Activated effector memory CD4-positive, alpha-beta T cell treated with Interleukin-2 at 50 U/mL for 16 hours (primary cell): Measurements from ENCODE around the gene TMEM209.
"Not testable (repeated sequence)": the region's sequence is repeated elsewhere in the genome, so short reads cannot be mapped to it uniquely, and the experiment has no call there.

ENCODE experiments used
- DNase-seq: peaks from one replicate; pipeline ENCODE4 v3.0.0-alpha.2; 2020

Gene TMEM209

DNA sequence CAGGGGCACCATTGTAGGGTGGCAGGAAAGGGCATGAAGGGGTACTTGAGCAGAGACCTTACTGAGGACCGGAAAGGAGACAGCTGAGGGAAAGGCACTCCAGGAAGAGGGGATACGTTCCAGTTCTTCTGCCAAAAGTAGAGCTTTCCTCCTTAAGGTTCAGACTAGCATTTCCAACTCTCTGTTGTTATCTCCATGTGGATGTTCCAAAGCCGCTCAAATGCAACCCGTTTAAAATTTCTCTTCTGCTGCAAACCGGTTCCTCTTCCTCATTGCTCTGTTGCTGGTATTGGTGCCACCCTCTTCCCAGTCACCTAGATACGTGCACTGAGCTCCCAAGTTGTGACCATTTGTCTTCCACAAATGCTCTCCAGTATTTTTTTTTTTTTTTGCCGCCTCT lies 47.5 kb downstream of the TMEM209 start:
- no peak for DNase-seq

DNA sequence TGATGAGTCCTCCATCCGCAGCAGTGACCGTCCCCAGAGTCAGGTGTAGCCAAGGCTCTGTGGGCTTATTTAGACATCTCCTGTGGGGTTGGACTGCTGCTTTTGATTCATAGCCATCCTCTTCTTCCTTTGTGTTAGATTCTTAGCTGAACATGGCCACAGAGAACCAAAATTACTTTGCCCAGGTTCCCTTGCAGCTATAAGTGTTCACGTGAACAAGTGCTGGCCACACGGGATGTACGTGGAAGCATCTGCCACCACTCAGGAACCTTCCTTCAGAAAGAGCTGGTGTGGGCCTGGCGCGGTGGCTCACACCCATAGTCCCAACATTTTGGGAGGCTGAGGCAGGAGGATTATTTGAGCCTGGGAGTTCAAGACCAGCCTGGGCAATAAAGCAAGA lies 49.1 kb downstream of the TMEM209 start:
- no peak for DNase-seq

DNA sequence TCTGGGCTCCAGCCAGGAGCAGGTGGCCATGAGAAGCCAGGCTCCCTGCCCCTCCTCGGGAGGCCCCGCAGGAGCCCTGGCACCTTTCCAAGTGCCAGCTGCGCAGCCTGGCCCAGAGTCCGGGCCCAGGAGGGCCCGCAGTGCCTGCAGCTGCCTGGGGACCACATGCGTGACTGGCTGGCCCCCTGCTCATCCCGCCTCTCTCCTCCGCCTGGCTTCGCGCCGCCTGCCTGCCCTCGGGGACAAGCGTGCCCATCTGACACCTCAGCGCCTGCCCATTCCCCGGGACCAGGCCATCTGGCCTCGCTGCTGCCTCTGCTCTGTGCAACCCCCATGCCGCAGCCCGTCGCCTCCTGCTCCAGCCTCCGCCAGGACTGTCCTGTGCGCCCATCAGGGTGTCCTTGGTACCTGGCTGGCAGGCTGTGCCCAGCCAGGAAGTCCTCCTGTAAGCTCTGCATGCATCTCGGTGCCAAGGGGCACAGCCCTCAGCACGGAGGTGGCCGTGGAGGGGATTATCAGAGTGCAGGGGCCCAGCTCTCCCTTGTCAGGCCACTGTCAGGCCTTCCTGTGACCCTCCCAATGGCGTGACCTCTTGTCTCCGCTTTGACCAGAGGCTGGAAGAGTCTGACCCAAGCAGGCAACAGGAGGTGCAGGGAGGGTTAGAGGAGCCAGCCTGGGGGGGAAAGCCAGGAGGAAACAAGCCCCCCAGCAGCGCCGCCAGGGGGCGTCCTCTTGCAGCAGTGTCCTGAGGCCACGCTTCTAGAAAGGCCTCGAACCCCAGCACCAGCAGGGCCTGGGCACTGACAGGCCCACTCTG lies 50.5 kb downstream of the TMEM209 start:
- no peak for DNase-seq

DNA sequence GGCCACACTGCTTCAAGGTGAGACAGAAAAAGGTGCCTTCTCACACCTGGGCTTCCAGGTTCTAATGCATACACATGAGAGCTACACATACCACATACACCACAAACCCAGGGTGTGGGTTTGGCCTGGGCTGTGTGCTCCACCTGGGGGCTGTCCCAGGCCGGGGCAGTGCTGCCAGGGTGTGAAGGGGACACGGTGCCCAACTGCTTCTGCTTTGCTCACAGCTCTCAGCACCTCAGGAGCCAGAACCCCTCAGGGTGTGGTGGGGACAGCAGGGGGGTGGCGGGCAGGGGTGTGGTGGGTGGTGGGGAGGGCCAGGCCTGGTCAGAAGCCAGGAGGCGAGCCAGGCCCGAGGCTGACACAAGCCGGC lies 51.1 kb downstream of the TMEM209 start:
- DNase-seq = no peak

DNA sequence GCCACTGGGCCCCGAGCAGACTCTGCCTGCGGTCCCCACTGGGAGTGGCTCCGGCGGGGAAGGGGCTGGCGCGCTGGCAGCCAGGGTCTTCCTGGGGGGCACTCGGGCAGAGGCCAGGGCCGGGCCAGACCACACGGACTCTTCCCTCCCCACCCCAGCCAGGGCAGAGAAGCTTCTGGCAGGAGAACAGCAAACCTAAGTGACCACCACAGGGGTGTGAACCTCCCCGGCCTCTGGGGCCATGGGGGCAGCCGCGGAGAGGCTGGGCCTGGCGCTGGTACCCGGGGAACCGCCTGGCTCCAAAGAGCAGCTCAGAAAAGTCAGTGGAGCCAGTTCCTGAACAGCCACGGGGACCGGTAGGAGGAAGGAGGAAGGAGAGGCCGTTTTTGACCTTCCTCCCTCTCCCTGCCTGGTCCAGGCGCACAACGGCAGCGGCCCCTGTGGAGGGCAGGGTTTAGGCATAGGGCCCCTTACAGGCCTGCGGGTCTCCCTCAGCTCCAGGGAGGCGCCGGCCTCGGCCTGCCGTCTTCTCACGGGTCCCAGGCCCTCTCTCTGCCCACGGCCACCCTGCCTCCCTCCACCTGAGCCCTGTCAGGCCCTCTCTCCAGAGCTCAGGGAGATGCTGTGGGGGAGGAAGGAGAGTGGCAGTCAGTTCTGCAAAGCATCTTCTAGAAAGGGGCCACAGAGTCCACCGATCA lies 51.8 kb downstream of the TMEM209 start:
- no peak for DNase-seq

DNA sequence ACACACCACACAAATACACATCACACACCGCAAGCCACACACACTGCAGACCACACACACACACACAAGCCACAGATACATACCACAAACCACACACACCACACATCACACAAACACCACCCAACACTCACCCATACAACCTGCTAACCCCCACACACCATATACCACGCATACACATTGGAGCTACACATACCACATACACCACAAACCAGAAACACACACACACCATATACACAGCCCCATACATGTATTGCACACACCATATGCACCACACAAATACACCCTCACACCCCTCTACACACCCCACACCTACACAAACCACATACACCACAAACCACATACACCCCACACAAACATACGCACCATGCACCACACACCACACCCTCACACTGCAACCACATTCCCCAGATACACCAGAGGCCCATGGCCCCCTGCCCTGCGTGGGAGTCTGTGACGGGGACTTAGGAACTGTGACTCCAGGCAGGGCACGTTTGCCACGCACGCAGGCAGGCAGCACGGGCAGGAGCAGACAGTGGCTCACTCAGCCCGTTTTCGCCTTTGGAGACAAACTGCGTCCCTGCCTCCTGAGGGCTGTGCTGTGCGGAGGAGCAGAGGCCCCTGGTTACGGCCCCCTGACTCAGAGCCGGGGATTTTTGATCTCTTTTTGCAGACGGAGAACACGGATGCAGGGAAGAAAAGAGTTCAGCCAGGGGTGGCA lies 52.6 kb downstream of the TMEM209 start:
- no peak for DNase-seq

DNA sequence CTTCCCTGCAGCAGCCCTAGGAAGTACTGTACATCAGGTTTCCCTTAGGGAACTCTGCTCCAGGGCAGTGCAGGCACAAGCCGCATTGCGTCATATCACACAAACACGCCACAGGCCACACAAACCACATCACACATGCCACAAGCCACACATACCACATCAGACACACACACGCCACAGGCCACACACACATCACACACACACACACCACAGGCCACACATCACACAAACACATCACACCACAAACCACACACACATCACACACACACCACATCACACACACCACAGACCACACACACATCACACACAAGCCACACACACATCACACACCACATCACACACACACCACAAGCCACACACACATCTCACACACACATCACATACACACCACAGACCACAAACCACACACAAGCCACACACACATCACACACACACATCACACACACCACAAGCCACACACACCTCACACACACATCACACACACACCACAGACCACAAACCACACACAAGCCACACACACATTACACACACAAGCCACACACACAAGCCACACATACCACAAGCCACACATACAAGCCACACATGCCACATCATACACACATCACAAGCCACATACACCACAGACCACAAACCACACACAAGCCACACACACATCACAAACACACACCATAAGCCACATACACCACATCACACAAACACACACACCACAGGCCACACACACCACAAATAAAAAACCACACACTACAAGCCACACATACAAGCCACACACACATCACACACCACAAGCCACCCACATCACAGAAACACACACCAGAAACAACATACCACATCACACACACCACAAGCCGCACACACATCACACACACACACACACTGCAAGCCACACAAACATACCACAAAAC lies 53.4 kb downstream of the TMEM209 start:
- peak; percentile 25 for DNase-seq

DNA sequence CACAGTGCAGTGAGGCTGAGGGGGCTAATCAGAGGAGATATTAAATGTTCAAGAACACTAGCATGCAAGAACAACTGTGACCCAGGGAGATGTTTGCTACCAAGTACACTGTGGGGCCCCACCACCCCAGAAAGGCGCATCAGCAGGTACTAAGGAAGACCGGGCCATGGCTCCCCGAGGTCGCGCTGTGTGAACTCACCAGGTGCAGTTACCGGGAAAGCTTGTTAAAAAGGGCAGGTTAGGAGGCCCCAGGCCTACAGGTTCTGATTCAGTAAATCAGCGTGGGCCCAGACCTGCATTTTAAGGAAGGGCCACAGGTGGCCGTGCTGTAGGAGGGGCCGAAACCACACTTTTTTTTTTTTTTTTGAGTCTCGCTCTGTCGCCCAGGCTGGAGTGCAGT lies 54.6 kb downstream of the TMEM209 start:
- DNase-seq = no peak

DNA sequence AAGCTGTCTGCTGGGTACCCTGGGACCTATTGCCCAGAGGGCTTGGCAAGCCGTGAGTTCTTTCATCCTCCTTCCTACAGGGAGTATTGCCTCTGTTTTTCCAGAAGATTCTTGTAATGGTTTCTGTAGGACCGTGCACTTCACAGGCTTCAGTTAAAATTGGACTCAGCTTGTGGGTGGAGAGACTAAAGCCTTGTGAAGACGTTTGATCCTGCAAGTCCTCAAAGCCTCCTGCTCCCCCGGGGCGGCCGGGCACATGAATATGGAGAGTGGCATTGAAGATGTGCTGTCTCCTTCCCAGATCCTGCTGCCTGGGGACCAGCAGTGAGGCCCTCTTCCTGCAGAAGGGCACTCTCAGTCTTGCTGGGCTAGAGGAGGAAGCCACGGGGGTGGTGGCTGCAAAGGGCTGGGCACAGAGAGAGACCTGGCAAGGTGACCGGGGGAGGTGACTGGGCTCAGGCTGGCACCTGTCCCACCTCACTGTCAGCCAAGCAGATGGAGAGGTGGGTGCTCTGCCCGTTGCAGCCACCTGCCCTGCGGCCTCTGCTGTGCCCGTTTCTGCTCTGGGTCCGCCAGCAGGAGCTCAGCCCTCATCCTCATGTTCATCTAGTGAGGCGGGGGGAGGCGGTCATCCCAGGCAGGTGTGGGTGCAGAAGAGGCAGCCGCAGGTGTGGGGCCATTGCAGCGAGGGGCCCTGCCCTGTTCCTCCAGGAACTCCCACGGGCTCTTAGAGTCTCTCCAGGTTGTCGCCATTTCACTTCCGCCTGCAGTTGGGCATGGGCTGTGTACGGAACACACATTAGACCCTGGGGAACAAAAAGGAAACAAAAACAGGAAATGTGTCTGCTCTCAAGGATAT lies 55.7 kb downstream of the TMEM209 start:
- no peak for DNase-seq

DNA sequence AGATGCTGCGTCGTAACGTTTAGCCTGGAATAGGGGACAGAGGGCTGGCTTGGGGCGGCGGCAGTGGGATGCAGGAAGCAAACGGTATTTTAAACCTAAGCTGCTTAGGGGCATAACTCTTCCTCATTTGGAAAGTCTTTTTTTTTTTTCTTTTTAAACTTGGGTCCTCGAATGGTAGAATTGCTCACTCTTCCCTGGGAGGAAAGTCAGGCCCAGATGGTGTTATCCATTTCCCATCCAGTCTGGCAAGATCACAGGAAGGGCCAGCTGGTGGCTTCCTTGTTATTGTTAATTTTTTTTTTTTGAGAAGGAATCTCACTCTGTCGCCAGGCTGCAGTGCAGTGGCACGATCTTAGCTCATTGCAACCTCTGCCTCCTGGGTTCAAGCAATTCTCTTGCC lies 56.6 kb downstream of the TMEM209 start:
- no peak for DNase-seq

DNA sequence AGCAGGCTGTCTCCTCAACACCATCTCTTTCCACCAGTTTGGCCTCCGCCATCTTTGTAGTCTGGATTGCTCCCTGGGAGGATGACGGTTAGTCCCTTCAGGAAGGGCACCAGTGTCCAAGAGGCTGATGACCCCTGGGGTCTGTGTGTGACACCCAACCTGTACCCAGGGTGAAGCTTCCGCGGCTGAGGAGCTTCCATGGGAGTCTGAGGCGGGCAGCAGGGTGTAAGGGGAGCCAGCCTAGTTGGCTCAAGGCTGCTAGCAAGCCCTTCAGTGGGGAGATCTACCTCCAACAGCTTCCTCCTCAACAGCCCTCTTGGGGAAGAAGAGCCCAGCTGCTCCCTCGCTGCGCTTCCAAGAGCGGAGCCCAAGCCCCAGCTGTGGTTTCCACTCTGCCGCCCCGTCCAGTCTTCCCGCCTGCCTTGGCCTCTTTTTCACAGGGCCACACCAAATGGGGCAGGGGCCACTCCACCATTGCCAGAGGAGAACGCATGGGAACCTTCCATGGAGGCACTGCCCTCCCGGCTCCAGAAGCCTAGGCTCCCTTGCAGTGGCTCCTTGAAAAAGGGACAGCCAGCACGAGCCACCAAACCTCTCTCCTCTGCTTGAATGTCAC lies 57.4 kb downstream of the TMEM209 start:
- no peak for DNase-seq

DNA sequence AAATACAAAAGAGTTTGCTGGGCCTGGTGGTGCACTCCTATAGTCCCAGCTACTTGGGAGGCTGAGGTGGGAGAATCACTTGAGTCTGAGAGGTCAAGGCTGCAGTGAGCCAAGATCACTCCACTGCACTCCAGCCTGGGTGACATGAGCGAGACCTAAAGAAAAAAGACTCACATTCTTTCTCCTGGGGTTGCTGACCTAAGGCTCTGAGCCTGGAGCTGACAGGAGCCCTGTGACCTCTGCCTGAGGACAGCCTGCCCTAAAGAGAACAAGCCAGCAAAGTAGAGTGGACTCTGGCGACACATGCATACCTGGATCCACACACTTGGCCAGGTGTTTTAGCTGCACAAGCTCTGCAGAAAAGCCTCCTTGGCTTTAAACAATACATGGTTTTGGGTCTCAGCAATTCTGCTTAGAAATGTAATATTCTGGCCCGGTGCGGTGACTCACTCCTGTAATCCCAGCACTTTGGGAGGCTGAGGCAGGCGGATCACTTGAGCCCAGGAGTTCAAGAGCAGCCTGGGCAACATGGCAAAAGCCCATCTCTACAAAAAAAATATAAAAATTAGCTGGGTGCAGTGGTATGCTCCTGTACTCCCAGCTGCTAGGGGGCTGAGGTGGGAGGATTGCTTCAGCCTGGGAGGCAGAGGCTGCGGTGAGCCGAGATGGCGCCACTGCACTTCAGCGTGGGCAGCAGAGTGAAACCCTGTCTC lies 58.4 kb downstream of the TMEM209 start:
- no peak for DNase-seq

DNA sequence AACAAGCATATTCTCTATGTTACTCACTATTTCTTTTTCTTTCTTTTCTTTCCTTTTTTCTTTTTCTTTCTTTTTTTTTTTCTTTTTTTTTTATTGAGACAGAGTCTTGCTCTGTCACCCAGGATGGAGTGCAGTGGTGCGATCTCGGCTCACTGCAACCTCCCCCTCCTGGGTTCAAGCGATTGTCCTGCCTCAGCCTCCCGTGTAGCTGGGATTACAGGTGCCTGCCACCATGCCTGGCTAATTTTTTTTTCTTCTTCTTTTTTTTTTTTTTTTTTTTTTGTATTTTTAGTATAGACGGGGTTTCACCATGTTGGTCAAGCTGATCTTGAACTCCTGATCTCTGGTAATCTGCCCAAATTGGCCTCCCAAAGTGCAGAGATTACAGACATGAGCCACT lies 59.1 kb downstream of the TMEM209 start:
- DNase-seq = not testable (repeated sequence)

DNA sequence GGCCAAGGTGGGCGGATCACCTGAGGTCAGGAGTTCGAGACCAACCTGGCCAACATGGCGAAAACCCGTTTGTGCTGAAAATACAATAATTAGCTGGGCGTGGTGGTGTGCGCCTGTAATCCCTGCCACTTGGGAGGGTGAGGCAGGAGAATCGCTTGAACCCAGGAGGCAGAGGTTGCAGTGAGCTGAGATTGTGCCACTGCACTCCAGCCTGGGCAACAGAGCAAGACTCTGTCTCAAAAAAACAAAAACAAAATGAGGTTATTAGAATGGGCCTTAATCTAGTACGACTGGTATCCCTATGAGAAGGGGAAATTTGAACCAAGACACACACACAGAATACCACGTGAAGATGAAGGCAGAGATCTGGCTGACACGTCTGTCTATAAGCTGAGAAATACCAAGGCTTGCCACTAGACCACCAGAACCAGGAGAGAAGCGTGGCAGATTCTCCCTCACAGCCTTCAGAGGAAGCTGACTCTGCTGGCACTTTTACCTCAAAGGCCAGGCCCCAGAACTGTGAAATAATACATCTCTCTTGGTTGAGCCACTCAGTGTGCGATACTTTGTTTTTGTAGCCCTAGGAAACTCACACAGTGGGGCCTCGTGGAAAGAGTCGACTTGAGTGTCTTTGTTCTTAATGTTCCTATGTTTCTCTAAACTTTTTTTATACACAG lies 59.6 kb downstream of the TMEM209 start:
- no peak for DNase-seq

DNA sequence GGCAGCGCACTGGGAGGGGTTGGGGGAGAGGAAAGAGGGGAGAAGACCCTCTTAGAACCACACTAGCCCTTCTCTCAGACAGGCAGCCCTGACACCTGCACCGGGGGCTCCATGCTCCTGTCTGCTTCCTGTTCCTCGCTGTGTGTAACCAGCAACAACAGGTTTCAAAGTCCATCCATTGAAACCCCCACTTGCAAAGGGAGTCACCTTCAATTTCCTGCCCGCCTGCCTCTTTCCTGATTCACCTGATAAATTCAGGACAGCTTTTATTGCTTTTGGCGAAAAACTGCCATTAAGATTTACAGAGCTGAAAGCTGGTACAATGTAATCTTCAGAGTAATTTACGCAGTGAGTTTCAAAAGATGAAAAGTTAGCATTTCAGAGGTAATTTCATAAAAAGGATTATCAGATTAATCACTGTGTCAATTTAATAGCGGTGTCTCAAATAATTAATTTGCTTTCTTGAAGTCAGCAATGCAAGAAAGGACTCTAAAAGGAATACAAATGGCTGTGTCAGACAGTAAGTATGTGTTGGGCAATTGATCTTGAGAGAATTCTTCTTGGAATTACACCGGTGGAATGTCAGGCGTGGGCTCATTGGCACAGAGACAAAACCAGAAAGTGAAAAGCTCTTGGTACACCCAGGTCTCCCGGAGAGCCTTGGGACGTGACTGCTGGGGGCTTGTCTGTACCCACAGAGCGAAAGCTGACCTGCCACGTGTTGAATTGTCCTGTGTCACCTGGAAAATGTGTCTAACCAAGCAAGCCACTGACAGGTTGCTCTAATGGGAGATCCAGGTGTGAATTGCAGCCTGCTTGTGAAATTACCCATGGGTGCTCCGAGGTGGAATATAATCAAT lies 60.7 kb downstream of the TMEM209 start:
- DNase-seq = no peak

DNA sequence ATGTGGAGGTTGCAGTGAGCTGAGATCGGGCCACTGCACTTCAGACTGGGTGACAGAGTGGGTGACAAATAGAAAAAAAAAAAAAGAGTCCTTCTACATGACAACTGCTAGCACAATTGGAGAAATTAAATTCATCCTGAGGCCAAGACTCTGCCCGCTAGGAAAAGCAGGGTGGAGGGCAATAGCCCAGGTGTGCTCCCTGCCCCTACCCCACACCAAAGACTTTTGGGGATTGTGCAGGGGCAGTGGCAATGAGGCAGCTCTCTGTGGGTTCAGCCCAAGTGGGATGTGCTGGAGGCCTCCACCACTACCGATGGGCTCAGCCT lies 61.3 kb downstream of the TMEM209 start:
- no peak for DNase-seq

DNA sequence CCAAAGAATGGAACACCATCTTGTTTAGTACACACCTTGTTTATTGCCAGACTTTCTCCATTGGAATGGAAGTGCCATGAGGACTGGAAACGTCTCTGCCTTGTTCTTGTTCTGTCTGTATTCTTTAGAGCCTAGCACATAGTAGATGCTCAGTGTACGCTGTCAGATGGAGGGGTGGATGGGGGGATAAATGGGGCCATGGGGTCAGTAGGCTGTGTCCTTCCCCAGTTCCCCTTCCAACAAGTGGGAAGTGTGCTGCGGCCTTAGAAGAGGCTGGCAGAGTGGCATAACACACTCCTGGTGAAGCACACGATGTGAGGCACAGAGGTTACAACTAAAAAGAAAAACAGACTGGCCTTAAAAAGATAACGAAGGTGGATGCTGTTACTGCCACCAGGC lies 61.9 kb downstream of the TMEM209 start:
- DNase-seq = no peak

DNA sequence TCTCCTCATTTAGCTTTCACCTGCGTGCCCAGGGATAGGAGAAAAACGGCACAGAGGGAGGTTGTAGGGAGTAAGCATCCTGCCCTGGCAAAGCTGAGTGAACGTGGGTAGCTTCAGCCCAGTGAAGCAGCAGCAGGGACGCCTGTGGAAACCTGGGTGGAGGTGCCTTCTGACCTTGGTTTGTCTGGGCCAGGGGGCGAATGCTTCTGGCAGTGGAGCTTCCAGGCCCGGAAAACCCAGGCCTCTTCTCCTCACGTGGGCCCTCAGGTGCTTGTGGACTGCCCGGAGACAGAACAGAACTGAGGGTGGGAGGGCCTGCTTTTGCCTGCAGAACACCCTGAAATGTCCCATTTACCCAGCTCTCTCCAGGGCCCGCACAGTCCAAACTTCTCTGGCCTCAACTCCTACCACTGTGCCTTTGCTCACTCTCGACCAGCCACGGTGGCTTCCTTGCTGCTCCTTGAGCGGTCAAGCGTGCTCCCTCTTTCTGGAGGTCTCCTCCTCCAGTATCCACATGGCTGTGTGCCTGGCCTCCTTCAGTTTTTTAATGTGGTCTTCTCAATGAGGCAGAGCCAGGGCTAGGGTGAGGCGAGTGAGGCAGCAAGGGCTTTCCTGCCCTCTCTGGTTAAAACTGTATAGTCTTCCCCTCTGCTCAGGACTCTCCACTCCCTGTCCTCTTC lies 62.4 kb downstream of the TMEM209 start:
- no peak for DNase-seq
